Stimulated activated CD8-positive, alpha-beta memory T cell treated with anti-CD3 and anti-CD28 coated beads, Interleukin-4, amount 100 ng/mL, for 1 hour (primary cell): ENCODE results near the gene OR2T10.
"Not testable (repeated sequence)": the region's sequence is repeated elsewhere in the genome, so short reads cannot be mapped to it uniquely, and the experiment has no call there.

Experiments
- DNase-seq, 2 donors: peaks; one replicate each; pipeline ENCODE4 v3.0.0-alpha.2; 2020; ENCODE audit warnings: low read depth in 2 of 2, low spot score in 1 of 2

OR2T10 gene

DNA sequence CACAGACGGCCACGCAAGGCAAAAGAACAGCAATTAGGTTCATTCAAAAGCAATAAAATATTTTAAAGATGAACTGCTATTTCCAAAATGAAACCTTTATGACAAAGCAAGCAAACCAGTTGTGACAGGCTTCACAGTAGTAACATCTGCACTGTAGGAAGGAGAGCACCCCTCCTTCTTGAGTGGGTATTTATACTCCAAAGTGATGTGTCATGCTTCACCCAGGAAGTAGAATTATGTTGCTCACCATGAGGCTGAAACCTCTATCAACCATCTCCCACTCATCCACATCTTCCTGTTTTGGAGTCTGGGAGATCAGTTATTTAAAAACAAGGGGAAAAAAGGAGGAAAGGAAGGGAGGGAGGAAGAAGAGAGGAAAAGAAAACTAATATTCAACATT is 885 bp downstream of the OR2T10 start:
- DNase-seq: no peak

DNA sequence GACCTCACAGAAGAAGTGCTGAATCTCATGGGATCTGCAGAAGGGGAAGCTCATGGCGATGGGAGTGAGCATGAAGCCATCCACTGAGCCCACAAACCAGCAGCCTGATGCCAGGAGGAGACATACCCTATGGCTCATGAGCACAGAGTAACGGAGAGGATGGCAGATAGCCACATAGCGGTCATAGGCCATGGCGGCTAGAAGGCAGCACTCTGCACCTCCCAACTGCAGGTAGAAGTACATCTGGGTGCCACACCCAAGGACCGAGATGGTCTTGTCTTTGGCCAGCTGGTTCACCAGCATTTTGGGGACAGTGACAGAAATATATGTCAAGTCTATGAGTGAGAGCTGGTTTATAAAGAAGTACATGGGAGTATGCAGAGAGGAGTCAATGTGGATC is 4.3 kb downstream of the OR2T10 start:
- DNase-seq: no peak

- DNase-seq: no peak
These were observed 4.8 kb downstream of the OR2T10 start for GRCh38 chr1:248592655-248593054.

DNA sequence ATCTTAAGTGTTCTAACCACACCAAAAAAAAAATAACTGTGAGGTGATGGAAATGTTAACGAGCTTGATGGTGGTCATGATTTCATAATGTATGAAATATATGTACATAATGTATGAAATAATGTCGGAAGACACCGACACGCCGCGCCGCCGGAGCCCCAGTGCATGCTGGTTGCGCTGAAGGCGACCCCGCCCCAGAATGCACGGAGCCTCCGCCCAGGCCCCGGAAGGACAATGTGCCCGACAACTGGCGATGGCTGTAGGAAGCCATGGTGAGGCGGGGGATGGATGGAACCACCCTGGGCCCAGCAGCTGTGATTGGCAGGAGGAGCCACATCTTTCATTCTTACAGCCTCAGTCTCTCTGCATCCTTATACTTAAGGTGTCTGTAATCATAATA is 7.4 kb downstream of the OR2T10 start:
- DNase-seq: no peak

- DNase-seq: no peak
These were observed 8.2 kb downstream of the OR2T10 start for GRCh38 chr1:248589334-248589733.

DNA sequence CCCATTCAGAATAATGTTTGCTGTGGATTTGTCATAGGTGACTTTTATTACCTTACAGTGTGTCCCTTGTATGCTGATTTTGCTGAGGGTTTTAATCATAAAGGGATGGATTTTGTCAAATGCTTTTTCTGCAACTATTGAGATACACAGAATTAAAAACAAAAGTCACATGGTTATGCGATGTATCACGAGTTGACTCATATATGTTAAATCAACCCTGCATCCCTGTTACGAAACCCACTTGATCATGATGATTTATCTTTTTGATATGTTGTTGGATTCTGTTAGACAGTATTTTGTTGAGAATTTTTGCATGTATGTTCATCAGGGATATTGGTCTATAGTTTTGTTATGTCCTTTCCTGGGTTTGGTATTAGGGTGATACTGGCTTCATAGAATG is 12.2 kb downstream of the OR2T10 start:
- DNase-seq: no peak

- DNase-seq: no peak
These were observed 21.1 kb downstream of the OR2T10 start for GRCh38 chr1:248576260-248576980.

GRCh38 chr1:248574657-248575056 is 22.8 kb downstream of the OR2T10 start, which contains the start of gene OR2T34:
TSS of gene OR2T34 (minus strand) at chr1:248574757. CDS start at chr1:248574757, 0 bp downstream.
- DNase-seq: not testable (repeated sequence)

DNA sequence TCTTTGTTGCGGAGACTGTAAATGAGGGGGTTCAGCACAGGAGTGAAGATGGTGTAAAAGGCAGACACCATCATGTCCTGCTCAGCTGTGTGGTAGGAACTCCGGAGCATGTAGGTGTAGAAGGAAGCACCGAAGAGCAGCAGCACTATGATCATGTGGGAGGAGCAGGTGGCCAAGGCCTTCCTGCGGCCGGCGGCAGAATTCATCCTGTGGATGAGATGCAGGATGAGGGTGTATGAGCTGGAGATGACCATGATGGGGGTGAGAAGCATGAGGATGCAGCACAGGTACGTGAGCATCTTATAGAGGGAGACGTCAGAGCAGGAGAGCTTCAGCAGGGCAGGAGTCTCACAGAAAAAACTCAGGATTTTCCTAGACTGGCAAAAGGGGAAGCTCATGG is 23.6 kb downstream of the OR2T10 start:
- DNase-seq: not testable (repeated sequence)

- not testable (repeated sequence) for DNase-seq
These were observed 25.5 kb downstream of the OR2T10 start for GRCh38 chr1:248572049-248572448.

DNA sequence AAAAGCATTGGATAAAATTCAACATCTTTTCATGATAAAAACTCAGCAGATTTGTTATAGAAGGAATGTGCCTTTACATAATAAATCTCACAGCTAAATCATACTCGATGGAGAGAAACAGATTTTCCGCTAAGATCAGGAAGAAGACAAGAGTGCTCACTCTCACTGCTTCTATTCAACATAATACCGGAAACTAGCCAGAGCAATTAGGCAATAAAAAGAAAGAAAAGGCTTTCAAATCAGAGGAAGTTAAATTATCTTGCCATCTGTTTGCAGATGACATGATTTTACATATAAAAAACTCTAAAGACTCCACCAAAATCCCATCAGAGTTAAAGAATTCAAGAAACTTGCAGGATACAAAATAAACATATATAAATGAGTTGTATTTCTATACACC is 26.7 kb downstream of the OR2T10 start:
- not testable (repeated sequence) for DNase-seq

DNA sequence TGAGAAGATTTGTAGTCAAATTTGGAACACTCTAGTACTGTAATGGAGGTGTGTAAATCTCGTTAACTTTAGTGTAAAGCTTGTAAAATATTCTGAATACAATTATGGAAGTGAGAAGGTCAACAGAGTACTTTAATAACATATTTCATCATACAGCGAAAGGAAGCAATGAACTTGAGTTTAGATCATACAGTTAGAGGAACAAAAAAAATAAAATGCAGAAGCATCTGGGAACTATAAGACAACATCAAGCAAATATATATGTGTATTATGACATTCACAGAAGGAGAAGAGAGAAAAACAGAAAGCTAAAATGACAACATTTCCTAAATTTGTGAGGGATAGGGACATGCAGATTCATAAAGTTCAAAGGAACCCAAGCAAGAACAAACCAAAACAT is 28.5 kb downstream of the OR2T10 start:
- not testable (repeated sequence) for DNase-seq

GRCh38 chr1:248565530-248566373 is 31.7 kb downstream of the OR2T10 start:
- DNase-seq: not testable (repeated sequence)

- not testable (repeated sequence) for DNase-seq
These were observed 34.8 kb downstream of the OR2T10 start, which contains the start of gene OR2T29 for GRCh38 chr1:248562672-248563071. TSS of gene OR2T29 (minus strand) at chr1:248562772. CDS start at chr1:248559491, 3,281 bp downstream.

DNA sequence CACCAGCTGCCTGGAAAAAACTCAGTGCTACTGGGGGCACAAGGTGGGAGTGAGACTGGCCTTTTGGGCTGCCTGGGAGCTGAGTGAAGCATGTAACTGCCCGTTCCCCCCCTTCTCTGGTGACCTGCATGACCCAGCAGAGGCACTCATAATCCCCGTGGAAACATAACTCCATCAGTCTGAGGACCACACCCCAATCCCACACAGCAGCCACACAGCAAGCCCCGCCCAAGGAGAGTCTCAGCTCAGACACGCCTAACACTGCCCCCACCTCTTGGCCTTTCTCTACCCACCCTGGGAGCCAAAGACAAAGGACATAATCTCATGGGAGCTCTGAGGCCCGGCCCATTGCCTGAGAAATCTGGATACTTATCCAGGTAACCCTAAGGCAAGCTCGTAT is 46.5 kb downstream of the OR2T10 start:
- not testable (repeated sequence) for DNase-seq

DNA sequence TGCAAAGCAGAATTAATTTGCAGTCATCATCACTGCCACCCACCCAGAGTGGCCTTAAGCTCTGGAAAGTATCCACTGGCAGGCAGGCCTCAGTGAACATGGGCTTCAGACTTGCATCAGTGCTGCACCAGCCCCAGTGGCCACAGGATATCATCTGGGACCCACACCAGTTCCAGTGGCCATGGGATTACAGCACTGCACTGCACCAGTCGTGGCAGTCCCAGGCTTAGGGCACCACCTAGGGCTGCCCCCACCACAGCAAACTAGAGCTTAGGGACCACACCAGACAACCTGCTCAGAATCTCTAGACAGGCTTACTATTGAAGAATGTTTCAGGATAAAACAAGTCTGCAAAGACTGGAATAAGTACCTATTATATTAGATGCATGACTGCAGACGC is 50.1 kb downstream of the OR2T10 start:
- DNase-seq: not testable (repeated sequence)
